HL-60 (cell line): Measurements from ENCODE around the gene ARX.

Experiments
- DNase-seq, 2 experiments: peaks; one replicate each; pipeline ENCODE4 v3.0.0-alpha.2; 2010 to 2020; ENCODE audit warnings: low read depth in 1 of 2, low spot score in 1 of 2
- H3K27ac ChIP-seq: fragments of 250-450 bp; sonication (Bioruptor Pico); replicated peaks from 2 replicates; pipeline ENCODE4 v1.5.1; 2020; ENCODE audit warnings: mild to moderate bottlenecking, moderate library complexity
- H3K27me3 ChIP-seq: fragments of 250-450 bp; sonication (Bioruptor Pico); 2 replicates; pipeline ENCODE4 v1.5.1; 2021; ENCODE audit warnings: mild to moderate bottlenecking, moderate library complexity; ENCODE audit not compliant: insufficient read depth, poor library complexity, severe bottlenecking
- H3K4me3 ChIP-seq: replicated peaks from 2 replicates; pipeline ENCODE4 v1.5.1; 2011; ENCODE audit warnings: mild to moderate bottlenecking, control low read depth, low read length; ENCODE audit not compliant: insufficient read depth
- CTCF ChIP-seq: IDR thresholded peaks from one replicate; pipeline ENCODE4 v1.5.1; 2011; ENCODE audit warnings: low read length, control low read depth, inconsistent platforms; ENCODE audit not compliant: insufficient read depth
- GABPA ChIP-seq: IDR thresholded peaks from 2 replicates; pipeline ENCODE4 v1.6.1; 2012; ENCODE audit warnings: low read depth
- POLR2AphosphoS5 ChIP-seq: IDR thresholded peaks from 2 replicates; pipeline ENCODE4 v1.6.1; 2012; ENCODE audit warnings: low read depth
- REST ChIP-seq: IDR thresholded peaks from 2 replicates; pipeline ENCODE4 v1.6.1; 2012; ENCODE audit warnings: low read depth; ENCODE audit not compliant: insufficient replicate concordance
- SPI1 ChIP-seq: IDR thresholded peaks from 2 replicates; pipeline ENCODE4 v1.6.1; 2012; ENCODE audit warnings: low read depth, mild to moderate bottlenecking, borderline replicate concordance

The ARX gene

DNA sequence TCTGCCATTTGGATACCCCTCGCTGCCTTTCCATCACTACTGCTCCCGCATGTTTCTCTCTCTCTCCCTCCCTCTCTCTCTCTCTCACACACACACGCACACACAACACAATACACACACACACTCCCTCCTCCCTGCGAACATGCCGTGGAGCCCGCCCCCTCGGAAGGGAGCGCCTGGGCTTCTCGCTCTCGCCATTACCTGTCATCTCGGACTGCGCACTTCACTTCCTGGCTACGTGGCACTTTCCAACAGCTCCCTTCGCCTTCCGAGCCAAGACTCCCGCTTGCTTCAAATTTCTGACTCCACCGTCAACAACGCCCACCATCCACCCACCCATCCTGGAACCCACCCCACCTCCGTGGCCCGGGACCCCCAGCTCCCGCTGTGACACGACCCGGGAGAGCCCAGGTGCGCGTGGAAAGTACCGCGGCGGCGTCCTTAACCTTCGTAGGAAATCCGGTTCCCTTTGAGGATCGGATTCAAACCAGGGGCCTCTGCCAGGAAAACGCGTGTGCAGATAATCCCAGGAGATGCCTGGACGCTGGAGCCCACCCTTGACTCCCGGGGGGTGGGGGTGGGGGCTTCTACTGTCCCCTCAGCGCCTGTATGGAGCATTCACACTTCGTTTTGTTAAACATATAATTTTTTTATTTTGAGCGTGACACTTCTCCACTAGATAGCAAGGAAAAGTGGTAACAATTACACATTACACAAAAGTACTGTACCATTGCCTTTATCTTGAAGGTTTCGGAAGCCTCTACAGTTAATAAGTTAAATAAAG is 12.5 kb downstream of the ARX start:
- Histone ChIP-seq H3K27me3 (peaks cover 22% of the 10 kb centered on the region), H3K4me3 (no peak overlapping the region)
- DNase-seq: no peak

GRCh38 chrX:25002661-25003020 is 13.1 kb downstream of the ARX start:
- no peak for DNase-seq
- TF ChIP-seq GABPA: no peak
- TF ChIP-seq SPI1: no peak
- no peak for TF ChIP-seq CTCF
- TF ChIP-seq REST: no peak
- TF ChIP-seq POLR2AphosphoS5: no peak
- Histone ChIP-seq H3K4me3 (no peak overlapping the region), H3K27ac (no peak overlapping the region), H3K27me3 (peaks cover 16% of the 10 kb centered on the region)

More for the DNA sequence above, 12.5 kb downstream of the ARX start:
- TF ChIP-seq SPI1 (no peak), GABPA (no peak), REST (no peak), CTCF (no peak)
- H3K27ac ChIP-seq: no peak overlapping the region

DNA sequence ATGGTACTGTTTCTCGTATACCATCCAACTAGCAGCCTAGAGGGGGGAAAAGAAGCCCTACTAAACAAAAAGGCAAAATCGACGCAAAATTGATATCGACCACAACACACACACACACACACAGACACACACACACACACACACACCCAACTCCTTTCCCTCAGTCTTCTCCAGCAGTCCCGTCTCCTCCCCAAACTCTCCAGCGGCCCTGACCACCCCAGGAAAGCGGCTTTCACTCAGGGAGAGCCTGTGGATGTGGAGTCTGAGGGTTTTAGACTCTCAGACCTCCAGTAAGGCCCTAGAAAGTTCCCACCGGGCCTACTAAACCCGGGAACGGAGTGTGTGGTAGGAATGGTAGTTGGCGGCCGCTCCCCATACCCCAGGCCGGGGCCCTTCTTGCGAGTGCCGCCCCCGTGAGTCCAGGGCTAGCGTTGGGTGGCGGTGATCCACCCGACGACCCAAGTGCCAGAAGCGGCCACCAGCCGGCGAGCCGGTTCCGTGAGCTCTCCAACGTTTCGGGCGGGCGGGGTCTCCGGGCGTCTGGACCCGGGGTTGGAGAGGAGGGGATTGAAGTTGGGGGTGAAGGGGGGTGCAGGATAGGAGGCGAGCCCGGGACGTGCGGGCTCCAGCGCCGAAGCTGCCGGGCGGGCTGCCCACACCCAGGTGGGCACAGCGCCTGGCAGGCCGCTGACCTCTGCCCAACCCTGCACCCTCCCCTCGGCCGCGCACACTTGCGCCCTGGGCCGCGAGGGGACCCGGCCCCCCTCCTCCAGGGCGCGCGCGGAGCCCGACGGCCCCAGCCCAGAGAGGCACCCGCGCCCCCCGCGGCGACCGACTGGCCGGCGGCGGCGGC is 13.7 kb downstream of the ARX start:
- no peak overlapping the region for H3K4me3 ChIP-seq
- H3K27ac ChIP-seq: no peak overlapping the region
- no peak for DNase-seq
- H3K27me3 ChIP-seq: peaks cover 12% of the 10 kb centered on the region
- TF ChIP-seq CTCF: no peak
- TF ChIP-seq REST: no peak
- no peak for TF ChIP-seq GABPA
- no peak for TF ChIP-seq SPI1
- no peak for TF ChIP-seq POLR2AphosphoS5
